Skeletal muscle cell (primary cell): ENCODE results near the gene HDGFL1.
A peak's percentile ranks its signal among the peaks of the same experiment; 100 is the strongest.

Experiments
- DNase-seq: peaks from one replicate; pipeline ENCODE4 v3.0.0-alpha.2; 2010; ENCODE audit warnings: low read depth
- H3K4me3 ChIP-seq: 2 replicates; pipeline ENCODE4 v1.5.1; 2011; ENCODE audit warnings: low read depth, mild to moderate bottlenecking, control low read depth, low read length, moderate library complexity

Gene HDGFL1

GRCh38 chr6:22569281-22570184, at the start of gene HDGFL1:
Gene HDGFL1, plus strand, starts transcription at chr6:22569566. Its CDS starts 10 bp downstream, at chr6:22569576.
- DNase-seq: no peak
- no peak within 1 kb of the TSS for H3K4me3 ChIP-seq

- DNase-seq: no peak
Observed at GRCh38 chr6:22521035-22521434, 48.3 kb upstream of the HDGFL1 start.

GRCh38 chr6:22526736-22527135, 42.6 kb upstream of the HDGFL1 start:
- H3K4me3 ChIP-seq: no peak overlapping the region

More at GRCh38 chr6:22521035-22521434, 48.3 kb upstream of the HDGFL1 start:
- H3K4me3 ChIP-seq: no peak overlapping the region

GRCh38 chr6:22529866-22530265, 39.5 kb upstream of the HDGFL1 start:
- DNase-seq: no peak
- no peak overlapping the region for H3K4me3 ChIP-seq

More at GRCh38 chr6:22526736-22527135, 42.6 kb upstream of the HDGFL1 start:
- DNase-seq: no peak

- no peak overlapping the region for H3K4me3 ChIP-seq
- no peak for DNase-seq
Observed at GRCh38 chr6:22530506-22530905, 38.9 kb upstream of the HDGFL1 start.

GRCh38 chr6:22536122-22536521, 33.2 kb upstream of the HDGFL1 start:
- H3K4me3 ChIP-seq: no peak overlapping the region
- no peak for DNase-seq

- H3K4me3 ChIP-seq: no peak overlapping the region
- no peak for DNase-seq
Observed at GRCh38 chr6:22544476-22544875, 24.9 kb upstream of the HDGFL1 start.

GRCh38 chr6:22545051-22545450, 24.3 kb upstream of the HDGFL1 start:
- no peak for DNase-seq
- H3K4me3 ChIP-seq: no peak overlapping the region

- H3K4me3 ChIP-seq: no peak overlapping the region
- no peak for DNase-seq
Observed at GRCh38 chr6:22546236-22546635, 23.1 kb upstream of the HDGFL1 start.

- no peak for DNase-seq
Observed at GRCh38 chr6:22550971-22551670, 18.2 kb upstream of the HDGFL1 start.

GRCh38 chr6:22556266-22556665, 13.1 kb upstream of the HDGFL1 start:
- no peak for DNase-seq
- no peak overlapping the region for H3K4me3 ChIP-seq

More at GRCh38 chr6:22550971-22551670, 18.2 kb upstream of the HDGFL1 start:
- H3K4me3 ChIP-seq: no peak overlapping the region

GRCh38 chr6:22557007-22557406, 12.4 kb upstream of the HDGFL1 start:
- no peak overlapping the region for H3K4me3 ChIP-seq
- DNase-seq: no peak

GRCh38 chr6:22558288-22558882, 11.0 kb upstream of the HDGFL1 start:
- no peak overlapping the region for H3K4me3 ChIP-seq
- DNase-seq: no peak

GRCh38 chr6:22568854-22569253, 512 bp upstream of the HDGFL1 start:
- DNase-seq: no peak
- H3K4me3 ChIP-seq: no peak overlapping the region

- DNase-seq: no peak
- no peak overlapping the region for H3K4me3 ChIP-seq
Observed at GRCh38 chr6:22570185-22570551, 802 bp downstream of the HDGFL1 start.

GRCh38 chr6:22575190-22575589, 5.8 kb downstream of the HDGFL1 start:
- H3K4me3 ChIP-seq: no peak overlapping the region
- DNase-seq: peak; percentile 8

GRCh38 chr6:22579439-22579838, 10.1 kb downstream of the HDGFL1 start:
- no peak overlapping the region for H3K4me3 ChIP-seq
- no peak for DNase-seq

- no peak for DNase-seq
- H3K4me3 ChIP-seq: no peak overlapping the region
Observed at GRCh38 chr6:22580337-22580736, 11.0 kb downstream of the HDGFL1 start.

- H3K4me3 ChIP-seq: no peak overlapping the region
- peak; percentile 56 for DNase-seq
Observed at GRCh38 chr6:22582417-22583205, 13.2 kb downstream of the HDGFL1 start.
